ENCODE measurements around the gene KCNG3.
"Not testable (repeated sequence)": the region's sequence is repeated elsewhere in the genome, so short reads cannot be mapped to it uniquely, and the experiment has no call there.

The KCNG3 gene

DNA sequence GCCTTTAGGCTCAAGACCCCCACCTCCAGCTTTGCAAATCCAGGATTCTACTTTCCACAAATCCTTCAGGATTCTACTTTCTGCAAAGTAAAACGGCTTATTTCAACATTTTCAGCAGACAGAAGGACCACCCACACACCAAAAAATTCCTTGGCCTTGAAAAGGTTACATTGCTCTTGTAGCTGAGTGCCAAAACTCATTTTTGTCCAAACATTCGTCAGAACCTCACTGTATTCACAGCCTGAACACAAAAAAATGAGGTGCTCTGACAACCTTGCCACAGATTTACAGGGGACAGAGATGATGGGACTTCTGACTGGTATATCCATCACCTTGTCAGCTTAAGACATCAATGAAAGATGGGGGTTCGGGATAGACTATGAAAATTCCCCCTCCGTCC is 69.7 kb downstream of the KCNG3 start:
- no peak for DNase-seq

DNA sequence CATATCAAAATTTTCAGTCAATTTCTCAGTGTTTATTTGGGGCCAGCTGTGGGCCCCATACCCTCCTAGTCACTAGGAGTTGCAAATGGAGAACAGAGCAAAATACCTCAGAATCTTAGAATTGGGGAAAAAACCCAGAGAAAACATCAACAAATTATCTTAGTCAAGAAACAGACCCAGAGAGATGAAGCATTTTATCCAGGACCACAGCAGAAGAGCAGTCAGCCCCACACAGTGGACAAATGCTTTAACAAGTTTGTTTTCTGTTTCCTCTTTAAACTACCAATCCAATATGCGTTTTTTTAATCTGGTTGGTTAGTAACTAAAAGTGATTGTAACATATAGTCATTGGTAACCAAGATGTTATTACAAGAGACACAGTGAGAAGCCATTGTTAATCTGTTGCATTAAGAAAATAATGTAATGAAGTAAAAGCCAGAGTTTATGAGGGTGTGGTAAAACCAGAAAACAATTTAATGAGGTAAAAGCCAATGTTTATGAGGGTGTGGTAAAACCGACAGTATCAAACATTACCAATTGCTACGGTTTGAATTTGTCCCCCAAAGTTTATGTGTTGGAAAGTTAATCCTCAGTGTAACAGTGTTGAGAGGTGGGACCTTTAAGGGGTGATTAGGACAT is 72.1 kb downstream of the KCNG3 start:
- DNase-seq = no peak

DNA sequence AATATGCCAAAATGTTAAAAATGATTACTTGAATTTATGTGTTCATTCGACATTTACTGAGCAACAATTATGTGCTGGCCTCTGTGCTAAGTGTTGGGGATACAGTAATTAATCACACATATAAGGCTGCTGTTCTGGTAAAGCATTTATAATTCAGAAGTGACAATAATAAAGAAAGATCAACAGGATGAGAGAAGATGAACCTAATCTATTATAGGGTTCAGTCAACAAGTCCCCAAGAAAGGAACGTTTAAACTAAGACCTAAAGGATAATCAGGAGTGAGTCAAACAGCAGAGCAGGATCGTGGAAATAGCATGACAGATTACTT is 72.7 kb downstream of the KCNG3 start:
- DNase-seq = no peak

DNA sequence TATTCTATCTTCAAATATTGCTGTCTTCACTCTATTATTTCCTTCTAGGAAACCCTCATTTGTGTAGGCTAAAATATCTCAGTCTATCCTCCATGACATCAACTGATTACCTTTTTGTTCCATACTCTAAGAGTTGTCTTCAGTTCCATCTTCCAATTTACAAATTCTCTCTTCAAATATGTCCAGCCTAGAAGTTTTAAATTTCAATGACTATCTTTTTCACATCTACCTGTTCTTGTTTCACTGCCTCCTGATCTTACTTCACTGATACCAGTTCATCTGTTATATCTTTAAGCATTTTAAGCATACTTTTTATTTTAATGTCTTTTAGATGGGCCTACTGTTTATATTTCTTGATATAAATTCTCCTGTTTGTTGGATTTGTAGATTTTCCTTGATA is 79.1 kb downstream of the KCNG3 start:
- no peak for DNase-seq

DNA sequence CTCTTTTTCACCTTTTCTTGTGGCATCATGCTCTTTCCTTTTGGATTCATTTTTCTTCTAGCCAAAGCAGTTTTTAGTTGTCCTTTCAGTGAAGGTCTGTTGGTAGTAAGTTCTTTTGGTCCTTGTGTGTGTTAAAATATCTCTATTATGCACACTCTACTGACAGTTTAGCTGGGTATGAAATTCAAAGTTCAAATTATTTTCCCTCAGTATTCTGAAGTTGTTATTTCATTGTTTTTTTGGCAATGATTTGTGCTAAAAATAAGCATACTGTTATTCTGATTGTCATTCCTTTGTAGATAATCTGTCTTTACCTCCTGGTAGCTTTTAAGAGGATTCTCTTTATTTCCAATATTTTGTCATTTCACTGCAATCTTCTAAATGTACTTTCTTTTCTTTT is 79.6 kb downstream of the KCNG3 start:
- DNase-seq = no peak

DNA sequence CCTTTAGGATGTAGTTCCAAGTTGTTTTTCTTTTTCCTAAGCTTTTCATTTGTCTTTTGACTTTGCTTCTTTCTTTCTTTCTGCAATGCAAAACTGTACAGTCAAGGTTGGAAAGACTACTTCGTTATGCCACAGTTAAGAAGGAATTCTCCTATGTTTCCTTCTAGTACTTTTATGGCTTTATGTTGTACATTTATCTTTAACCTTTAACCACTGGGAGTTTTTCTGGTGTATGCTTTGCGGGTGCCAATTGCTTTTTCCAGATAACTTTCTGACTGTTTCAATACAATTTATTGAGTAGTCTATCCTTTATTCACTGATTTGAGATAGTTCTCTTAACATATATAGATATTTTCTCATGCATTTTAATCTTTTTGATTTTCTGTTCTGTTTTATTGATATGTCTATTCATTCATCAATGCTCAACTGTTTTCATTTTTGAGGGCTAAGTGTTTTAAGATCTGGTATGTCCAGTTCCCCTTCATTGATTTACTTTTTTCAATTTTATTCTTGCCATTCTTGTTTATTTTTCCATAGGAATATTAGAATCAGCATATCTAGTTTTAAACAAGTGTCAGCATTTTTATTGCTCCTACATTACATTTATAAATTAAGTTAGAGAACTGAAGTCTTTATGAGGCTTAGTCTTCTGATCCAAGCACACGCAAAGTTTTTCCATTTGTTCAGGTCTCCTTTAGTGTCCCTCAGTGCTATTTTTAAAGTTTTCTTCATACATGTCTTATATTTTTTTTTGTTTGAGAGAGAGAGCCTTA is 82.9 kb downstream of the KCNG3 start:
- no peak for DNase-seq

DNA sequence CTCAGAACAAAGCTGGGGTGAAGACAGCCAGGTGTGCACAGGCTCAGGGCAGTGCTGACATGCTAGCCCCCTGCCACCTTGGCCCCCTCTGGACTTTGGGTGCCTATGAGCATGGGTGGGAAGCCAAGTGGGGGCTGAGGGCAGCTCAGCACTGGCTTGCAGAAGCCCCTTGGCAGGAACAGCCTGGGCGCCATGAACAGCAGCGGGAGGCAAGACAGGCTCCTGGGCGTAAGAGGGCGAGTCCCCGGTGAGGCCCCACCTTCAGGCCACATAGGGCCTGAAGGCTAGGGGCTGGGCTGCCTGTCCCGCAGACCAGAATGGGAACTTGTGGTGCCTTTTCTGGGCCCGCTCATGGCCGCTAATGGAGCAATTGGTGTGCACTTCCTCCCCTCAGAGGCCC is 85.8 kb downstream of the KCNG3 start:
- DNase-seq = no peak

DNA sequence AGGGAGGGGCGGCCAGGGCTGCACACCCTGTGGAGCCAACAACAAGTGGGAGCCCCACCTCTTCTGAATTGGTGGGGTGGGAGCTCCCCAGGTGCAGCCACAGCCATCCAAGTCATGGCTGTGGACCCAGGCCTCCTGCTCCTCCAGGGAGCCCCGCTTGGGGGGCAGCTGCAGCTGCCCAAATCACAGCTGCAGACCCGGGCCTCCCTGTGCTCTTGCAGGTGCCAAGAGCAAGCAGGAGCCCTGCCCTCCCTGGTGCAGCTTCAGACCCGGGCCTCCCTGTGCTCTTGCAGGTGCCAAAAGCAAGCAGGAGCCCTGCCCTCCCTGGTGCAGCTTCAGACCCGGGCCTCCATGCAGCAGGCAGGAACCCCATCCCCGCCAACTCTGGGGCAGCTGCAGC is 86.3 kb downstream of the KCNG3 start:
- no peak for DNase-seq

DNA sequence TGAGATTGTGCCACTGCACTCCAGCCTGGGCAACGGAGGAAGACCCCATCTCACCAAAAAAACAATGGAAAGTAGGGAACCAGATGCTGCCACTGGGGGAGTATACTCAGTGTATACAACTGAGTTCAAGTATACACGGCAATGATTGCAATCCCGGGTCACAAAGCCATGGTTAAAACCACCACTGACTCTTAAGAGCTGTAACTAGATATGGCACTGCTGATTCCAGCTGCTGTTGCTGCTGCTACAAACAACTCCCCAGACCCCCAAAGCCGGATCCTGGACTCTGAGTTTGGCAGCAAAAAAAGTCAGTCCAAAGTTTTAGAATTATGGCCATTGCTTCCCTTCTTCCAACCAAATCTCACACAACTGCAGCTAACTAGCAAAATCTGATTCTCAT is 89.1 kb downstream of the KCNG3 start:
- no peak for DNase-seq

DNA sequence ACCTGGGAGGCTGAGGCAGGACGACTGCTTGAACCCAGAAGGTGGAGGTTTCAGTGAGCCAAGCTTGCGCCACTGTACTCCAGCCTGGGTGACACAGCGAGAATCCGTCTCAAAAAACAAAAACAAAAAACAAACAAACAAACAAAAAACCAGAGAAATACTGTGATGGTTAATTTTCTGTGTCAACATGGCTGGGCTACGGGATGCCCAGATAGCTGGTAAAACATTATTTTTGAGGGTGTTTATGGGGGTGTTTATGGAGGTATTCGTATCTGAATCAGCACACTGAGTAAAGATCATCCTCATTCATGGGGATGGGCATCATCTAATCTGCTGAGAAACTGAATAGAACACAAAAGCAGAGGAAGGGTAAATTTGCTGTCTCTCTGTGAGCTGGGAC is 92.0 kb downstream of the KCNG3 start:
- DNase-seq = no peak

DNA sequence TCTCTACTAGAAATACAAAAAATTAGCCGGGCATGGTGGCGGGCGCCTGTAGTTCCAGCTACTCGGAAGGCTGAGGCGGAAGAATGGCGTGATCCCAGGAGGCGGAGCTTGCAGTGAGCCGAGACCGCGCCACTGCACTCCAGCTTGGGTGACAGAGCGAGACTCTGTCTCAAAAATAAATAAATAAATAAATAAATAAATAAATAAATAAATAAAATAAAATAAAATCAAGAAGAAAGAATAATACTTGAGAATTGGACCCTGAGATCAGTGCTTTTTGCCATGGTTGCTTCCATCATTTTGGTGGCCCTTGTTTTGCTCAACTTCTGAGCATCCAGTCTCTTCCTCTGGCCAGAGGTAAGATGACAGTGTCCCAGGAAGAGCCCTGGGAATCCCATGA is 95.7 kb downstream of the KCNG3 start:
- DNase-seq = not testable (repeated sequence)

DNA sequence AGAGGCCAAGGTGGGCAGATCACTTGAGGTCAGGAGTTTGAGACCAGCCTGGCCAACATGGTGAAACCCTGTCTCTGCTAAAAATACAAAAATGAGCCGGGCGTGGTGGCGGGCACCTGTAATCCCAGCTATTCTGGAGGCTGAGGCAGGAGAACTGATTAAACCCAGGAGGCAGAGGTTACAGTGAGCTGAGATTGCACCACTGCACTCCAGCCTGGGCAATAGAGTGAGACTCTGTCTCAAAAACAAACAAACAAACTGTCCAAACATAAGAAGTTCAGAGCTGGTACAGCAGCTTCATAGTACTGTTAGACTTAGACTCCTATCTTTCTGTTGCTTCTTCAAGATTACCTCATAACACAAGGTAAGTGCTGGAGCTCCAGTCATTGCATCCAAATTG is 100.5 kb downstream of the KCNG3 start:
- DNase-seq = not testable (repeated sequence)

DNA sequence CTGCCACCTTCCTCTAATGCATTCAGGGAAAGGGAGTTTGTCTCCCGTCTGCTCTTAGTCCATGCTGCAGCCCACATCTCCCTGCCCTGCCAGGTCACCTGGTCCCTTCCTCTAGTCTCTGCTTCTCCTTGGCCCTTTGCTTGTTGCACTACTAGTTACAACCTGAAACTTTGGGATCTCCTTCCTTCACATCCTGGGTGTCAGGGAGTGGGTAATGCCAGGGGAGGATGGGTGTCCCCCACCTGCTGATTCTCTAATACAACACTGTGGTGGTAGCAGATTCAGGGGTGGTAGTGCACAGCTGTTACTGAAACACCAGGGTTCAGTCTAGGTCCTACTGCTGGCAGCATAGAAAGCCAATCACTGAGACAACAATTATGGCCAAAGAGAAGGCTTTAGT is 101.6 kb downstream of the KCNG3 start:
- DNase-seq = no peak
